Suppressor macrophage treated with lipopolysaccharide for 1 hour (primary cell): ENCODE data around the gene LAMA5.

Source experiments
- DNase-seq, 3 donors: peaks; one replicate each; pipeline ENCODE4 v3.0.0-alpha.2; 2020 to 2022

The LAMA5 gene

DNA sequence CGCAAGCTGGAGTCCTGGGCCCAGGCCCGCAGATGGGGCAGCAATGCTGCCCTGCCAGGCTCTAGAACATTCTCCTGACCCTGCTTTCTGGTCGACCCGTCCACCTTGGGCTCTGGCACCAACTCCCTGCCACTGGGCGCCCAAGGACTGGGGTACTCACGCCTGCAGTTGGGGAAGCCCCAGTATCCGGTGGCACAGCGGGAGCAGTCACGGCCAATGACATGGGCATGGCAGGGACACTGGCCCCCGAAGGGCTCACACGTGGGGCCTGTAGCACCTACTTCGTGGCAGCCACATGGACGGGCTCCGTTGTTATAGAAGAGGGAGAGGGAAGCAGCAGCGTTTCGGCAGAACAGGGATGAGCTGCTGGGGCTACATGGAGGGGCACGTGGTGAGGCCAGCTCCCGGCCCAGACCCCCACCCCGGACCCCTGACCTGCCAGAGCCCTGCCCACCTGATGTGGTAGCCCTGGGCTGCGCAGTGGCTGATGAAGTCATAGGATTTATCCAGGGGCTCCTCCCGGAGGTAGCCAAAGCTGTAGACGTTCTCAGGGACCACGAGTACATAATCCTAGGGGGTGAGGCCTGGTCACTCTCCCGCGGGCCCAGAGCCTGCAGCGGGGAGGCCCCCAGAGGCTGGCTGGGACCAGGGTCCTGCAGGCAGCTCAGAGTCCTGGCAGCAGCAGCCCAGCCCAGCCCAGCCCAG lies 38.3 kb downstream of the LAMA5 start:
- DNase-seq = no peak

DNA sequence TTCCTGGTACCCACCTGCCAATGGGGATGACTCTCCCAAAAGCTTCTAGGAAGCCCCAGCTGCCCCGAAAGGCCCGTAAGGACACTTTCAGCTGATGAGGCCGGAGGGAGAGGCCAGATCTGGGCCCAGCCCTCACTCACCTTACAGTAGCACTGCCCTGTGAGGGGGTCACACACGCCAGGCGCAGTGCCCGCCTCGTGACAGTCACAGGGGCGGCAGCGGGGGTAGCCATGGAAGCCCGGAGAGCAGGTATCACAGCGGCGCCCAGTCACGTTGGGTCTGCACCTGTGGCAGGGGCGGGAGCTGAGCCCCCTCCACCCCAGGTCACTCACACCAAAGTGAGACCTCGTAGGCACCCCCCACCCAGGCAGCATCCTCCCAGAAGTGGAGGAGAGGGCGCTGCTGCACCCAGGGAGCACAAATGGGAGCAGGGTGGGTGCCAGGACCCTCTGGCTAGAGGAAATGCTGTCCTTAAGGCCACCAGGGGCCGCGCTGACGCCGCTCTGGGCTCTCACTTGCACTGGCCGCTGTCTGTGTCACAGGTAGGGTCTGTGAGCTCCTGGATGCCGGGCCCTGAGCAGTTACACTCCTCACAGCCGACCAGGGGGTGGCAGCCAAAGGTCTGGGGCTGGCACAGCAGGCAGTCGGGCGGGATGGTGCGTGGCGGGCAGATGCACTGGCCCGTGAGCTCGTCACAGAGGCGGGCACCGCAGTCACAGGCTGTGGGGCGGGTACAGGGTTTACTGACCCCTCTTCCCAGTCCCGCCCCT lies 39.2 kb downstream of the LAMA5 start:
- no peak for DNase-seq

DNA sequence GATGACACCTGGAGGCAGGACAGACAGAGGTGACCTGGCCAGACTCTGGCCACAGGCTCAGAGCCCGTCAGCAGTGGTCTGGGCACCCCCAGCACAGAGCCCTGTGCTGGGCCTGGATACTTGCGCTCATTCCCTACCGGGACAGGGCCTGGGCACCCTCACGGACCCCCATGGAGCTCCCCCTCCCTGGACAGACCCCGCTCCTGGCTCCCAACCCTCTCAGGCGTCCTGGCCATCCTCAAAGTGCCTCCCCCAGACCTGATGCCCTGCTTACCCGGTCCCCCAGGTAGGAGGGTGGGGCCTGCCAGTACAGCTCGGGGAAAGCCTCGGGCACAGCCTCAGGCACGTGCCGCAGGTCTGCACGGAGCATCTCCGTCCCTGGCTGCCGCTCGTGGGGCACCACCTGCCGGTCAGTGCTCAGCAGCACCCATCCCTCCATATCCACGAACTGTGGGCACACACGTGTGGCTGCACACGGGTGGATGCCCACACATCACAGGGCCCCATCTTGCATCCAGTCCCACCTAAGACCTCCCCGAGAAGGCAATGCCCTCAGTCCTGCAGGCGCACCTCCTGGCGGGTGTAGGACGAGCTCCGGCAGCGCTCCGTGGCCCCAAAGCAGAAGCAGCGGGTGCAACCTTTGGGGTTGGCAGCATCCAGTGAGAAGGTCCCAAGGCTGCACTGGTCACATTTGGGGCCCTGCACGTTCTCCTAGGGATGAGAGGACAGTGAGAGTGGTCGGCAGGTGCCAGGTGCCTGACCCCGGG lies 40.0 kb downstream of the LAMA5 start:
- no peak for DNase-seq

DNA sequence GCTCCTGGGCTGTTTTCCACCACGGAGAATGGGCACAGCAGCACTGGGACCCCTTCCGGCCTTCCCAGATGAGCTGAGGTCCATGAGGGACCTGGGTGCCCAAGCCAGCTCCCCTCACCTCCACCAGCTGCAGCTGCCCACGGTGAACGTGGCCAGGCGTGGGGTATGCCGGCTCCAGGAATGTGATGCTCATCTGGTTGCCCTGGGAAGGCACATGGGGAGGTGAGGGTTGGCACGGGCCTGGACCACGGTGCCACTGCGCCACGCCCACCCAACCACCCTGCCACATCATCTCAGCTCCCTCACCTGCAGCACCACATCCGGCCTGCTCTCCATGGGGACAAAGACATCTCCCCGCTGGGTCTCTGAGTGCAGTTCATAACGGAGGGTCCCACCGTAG lies 40.6 kb downstream of the LAMA5 start:
- no peak for DNase-seq

DNA sequence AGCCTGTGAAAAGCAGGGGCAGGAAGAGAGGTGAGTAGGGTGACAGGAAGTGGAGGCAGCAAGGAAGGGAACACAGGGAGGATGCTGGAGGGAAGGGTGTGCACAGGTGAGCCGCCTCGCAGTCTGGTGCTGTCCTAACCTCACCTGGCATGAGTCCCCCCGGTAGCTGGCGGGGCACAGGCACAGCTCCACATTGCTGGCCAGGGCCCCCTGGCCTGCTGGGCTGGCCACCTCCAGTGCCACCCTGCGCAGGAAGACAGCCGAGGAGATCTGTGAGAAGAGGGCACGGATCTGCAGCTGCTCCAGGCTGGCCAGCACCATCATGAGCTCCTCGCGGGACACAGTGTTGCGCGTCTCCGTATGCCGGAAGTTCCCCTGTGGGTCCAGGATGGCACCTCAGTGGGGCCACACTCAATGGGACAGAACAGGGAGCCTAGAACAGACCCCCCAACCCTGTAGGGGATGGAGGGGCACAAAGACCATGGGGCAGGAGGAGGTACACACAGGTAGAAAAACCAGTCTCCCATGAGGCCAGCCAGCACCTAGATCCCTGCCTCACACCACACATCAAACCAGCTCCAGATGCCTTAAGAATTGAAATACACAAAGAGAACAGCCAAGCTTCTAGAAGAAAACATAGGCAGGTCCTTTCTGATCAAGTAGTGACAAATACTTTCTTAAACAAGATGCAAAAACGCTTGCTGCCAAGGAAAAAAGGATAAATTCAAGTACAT lies 41.8 kb downstream of the LAMA5 start:
- DNase-seq = no peak

DNA sequence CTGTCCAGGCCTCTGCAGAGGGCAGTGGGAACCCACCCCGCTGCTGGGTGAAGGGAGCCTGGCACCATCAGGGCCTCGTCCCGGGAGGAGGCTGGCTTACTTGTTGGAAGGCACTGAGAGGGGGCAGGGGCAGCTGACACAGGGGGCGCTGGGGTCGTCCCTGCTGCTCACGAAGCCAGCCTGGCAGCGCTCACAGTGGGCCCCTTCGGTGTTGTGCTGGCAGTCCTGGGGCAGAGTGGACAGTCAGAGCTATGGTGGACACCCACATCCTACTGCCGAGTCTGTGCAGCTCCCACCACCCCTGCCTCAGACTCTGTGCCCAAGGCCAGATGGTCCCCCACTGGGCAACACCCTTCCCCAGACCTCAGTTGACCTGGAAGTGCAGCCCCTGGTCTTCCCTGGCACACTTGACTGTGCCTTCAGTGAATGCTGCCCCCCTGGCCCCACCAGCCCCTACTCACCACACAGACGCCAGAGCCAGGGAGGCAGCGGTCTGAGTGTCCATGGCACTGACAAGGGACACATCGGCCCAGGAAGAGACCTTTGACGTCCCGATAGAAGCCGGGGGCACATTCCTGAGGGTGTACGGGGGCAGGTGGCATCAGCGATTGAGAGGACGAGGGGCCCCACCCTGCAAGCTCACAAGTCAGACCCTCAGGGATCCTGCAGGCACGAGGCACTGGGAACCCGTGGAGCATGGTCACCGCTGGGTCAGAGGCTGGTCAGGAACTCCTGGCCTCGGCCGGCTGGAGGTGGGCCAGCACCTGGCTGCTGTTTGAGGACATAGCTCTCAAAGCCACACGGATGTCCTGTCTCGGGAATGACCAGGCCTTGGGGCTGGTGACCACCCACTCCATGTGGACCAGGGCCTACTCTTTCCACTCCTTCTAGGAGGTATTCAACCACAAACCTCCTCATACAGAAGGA lies 42.9 kb downstream of the LAMA5 start:
- no peak for DNase-seq

DNA sequence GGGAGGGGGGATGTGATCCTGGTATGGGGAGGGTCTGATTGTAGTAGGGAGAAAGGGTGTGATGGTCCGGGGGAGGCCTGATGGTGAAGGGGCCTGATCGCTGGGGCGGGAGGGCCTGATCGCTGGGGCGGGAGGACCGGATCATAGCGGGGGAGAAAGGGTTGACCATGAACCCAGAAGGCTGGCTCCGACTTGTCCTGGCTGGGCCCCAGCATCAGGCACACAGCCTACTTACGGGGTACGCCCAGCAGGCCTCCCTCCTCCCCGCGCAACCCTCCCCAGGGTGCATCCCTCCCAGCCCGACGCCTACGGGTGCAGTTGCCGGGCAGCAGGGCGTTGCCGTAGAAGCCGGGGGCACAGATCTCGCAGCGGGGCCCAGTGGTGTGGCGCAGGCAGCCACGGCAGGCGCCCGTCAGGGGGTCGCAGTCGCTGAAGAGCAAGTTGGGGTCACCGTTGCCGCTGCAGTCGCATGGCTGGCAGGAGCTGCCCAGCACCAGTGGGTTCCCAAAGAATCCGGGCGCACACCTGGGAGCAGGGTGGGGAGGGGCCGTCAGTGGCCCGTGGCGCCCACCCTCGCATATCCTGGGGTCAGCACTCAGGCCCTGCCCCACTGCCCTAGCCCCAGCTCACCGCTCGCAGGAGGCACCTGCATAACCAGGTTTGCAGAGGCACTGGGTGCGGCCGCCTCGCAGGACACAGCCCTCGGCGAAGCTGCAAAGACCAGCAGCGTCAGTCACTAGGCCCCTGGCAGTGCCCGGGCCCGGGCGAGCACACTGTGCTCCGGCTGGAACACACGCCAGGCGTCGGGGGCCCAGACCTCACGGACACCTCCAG lies 43.7 kb downstream of the LAMA5 start:
- DNase-seq = no peak

DNA sequence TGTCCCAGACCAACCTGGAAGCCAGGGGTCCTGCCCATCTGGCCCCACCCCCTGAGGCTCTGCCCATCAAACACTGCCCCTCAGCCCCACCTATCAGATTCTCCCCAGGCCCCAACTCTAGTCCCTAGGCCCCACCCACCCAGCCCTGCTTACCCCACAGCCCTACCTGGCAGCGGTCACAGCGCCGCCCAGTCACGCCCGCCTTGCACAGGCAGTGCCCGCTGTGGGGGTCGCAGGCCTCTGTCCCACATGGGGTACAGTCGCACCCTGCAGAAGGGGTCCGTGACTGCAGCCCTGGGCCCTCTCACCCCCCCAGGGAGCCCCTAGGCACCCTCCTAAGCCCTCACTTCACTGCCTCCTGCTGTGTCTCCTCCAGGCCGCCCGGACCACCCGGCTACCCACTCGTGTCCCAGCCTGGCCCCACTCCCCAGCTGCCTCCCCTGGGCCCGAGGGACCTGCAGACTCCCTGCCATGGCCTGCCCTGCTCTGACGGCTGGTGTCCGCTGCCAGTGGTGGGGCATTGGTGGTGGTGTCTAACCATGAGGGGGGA lies 44.5 kb downstream of the LAMA5 start:
- DNase-seq = no peak

DNA sequence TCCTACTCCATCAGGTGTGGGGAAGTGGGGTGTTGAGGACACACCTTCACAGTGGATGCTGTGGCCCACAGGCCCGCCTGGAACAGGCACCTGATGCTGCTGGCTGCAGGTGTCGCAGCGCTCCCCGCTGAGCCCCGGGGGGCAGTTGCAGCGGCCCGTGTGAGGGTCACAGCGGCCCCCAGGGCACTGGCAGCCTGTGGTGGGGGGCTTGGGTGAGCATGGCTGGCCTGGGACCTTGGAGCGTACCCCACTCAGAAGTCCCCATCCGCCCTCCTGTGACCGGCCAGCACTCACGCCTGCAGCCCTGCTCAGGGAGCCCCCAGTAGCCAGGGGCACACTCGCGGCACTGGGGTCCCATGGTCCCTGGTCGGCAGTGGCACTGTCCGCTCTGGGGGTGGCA lies 45.1 kb downstream of the LAMA5 start:
- no peak for DNase-seq

DNA sequence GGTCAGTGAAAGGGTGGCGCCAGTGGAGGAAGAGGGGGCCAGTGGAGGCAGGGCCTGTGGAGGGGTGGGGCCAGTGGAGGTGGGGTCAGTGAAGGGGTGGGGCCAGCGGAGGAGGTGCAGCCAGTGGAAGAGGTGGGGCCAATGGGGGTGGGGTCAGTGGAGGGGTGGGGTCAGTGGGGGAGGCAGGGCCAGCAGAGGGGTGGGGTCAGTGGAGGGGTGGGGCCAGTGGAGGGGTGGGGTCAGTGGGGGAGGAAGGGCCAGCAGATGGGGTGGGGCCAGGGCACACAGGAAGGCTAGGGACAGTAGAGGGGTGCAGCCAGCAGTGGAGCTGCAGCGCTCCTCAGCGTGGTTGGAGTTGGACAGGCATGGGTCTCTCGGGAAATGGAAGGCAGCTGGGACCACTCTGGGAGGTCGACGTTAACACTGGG lies 45.6 kb downstream of the LAMA5 start:
- peak in 2 of 3 donors; percentile 15 to 52 for DNase-seq

DNA sequence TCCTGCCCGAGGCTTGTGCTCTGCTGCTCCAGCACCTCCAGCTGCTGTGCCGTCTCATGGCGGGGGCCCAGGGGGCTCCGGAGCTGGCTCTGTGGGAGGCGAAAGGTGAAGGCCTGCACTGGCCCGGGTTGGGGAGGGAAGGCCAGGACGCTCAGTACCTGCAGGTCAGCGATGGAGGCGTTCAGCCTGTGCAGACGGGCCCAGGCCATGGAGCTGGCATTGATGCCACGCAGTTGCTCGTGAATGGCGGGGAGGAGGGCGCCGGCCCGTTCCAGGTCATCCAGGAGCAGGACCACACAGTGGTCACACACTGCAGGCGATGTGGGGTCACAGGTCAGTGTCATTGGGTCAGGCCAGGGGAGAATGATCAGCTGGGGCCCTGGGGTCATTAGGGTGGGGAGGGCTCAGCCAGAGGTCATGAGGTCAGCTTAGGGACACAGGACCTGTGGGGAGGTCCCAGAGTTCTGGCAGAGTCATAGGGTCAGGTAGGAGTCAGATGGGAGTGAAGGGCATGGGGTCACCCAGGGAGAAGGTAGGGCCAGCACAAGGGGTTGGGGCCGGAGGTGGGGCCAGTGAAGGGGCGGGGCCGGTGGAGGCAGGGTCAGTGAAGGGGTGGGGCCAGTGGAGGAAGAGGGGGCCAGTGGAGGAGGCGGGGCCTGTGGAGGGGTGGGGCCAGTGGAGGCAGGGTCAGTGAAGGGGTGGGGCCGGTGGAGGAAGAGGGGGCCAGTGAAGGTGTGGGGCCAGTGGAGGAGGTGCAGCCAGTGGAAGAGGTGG lies 46.3 kb downstream of the LAMA5 start:
- DNase-seq = peak in 2 of 3 donors; percentile 7 to 44

DNA sequence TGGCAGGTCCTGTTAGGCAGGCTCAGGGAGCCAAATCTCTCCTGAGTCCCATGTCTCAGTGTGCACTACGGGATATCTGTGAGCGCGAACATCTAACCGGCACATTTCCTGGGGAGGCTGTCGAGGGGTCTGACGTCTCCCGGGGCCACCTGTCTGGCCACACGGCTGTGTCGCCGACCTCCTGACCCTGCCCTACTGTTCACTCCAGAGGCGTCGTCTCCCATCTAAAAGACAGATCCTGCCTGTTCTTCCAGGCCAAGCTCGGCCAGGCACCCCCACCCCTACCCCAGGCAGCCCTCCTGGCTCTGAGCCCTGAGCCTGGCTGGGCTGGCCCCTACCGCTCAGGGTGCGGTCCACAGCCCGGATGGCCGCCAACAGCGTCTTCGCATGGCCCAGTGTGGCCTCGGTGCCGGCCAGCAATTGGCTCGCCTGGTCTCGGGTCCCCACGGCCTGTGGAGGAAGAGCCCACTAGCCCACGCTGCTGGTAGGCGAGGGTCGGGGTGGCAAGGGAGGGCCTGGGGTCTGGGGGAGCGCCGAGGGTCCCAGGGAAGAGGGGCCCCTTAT lies 47.7 kb downstream of the LAMA5 start:
- no peak for DNase-seq

DNA sequence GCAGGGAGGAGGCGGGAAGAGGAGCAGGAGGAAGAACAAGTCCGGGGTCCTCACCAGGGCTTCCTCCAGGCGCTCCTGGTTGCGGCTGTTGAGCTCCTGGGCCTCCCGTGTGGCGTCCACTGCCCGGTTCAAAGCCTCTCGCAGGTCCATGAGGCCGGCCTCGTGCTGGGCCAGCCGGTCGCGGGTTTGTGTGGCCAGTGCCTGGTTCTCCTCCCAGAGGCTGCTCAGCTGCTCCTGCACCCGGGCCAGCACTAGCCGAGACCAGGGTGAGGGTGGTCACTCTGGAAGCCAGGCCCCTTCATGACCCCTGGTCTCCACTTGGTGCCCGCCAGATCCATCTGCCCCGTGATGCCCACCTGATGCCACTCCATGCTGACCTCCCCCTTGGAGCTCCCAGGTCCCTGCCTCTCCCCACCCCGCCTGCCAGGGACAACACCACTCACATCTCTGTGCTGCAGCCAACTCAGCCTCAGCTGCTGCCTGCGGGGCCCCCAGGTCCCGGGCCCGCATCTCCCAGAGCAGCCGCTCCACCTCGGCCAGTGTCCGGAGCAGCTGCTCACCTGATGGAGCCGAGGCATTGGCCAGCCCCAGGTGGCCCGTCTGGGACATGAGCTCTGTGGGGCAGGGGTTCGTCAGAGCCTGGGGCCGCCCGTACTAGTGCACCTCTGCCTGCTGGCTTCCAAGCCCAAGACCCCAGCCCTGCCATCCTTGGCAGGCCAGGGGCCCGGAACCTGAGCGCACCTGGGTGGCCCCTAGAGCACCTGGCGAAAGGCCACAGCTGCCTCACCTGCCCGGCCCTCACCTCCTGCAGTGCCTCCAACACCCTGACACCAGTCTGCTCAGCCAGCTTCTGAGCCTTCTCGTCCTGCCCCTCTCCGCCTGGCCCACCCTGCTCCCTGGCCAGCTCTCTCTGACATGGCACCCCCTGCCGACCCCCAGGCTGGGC lies 48.4 kb downstream of the LAMA5 start:
- DNase-seq = peak in 1 of 3 donors; percentile 8

DNA sequence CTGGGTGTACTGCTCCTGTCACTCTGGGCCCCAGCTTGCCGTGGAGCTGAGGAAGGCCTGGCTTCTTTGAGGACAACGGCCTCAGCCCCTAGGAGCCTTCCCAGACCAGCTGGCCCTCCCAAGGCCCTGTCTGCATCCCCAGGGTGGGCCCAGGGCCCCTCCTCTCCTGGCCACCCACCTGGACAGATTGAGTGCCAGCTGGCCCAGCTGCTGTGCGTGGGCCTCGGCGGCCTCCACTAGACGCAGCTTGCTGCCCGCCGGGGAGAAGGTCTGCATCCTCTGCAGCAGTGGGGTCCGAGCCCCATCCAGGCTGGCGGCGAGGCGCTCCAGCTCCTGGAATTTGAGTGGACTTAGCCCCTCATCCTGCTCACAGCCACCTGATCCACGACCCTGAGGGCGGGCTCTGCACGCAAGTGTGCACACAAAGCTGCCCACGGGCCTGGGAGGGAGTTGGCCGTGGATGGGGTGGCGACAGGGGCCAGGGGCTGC lies 49.9 kb downstream of the LAMA5 start:
- no peak for DNase-seq

DNA sequence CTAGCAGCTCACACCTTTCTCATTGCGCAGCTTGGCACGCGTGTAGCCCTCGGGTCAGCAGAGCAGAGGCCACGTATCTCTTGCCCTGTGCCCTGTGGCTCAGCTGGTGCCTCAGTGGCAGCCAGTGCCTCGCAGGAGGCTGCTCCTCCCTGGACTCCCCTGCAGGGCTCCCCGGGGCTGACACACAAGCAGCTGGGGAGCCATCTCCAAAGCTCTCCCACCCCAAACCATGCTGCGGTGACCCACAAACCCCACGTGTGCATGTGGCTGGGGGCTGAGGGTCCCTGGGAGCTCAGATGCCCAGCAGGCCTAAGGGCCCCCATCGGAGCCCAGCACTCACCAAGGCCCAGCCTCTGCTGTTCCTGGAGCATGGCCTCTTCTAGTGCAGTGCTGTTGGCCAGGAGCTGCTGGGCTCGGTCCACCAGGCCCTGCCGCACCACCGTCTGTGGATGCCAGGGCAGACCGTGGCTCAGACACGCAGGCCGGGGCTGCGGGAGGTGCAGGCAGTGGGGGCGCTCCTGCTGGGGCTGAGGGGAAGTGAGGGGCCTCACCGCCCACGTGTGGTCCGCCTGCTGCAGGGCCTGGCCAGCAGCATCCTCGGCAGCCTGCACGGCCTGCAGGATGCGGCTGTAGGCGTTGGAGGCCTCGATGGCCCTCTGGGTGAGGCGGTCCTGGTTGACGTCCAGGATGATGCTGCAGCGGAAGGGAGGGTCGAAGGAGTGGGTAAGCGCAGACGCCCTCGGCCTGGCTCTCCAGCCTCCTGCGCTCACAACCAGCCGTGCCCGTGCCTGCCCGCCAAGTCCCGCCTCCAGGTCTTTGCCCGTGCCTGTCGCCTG lies 50.6 kb downstream of the LAMA5 start:
- DNase-seq = no peak

DNA sequence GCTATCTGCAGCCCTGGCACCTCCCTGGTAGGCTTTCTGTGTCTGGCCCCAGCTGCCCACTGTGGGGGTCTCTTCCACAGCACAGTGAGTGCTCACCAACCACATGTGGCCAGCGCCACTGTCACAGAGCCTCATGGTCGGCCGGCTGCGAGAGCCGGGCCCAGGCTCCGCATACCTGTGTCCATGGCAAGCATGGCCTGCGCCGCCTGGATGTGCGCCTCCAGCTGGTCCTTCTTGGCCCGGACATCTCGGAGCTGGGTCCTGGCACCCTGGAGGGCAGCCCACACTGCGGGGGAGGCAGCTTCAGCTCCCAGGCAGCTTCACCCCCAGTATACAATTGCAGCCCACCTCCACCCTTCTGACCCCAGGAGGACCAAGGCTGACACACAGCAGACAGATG lies 51.3 kb downstream of the LAMA5 start:
- no peak for DNase-seq

DNA sequence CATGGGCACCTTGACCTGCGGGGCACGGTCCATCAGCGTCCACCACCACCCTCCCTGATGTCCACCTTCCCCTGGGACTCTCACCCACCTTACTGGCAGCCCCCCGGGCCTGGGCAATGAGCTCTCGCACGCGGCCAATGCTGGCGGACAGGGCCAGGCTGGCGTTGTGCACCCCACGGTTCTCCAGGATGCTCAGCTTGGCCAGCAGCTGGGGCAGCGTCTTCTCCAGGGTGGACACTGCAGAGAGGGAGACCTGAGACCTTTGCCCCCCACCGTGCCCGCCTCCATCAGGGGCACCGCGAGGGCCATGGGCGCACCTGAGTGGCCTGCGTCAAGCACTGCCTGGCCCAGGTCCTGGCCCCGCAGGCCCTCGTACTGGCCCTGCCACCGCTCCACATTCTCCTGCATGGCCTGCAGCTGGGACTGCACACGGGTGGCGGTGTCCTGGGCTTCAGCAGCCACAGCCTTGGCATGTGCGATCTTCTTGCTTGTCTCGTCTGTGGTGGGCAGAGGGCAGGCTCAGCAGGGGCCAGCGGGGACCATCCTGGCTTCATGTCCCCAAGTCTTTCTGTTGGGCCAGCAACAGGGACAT lies 52.3 kb downstream of the LAMA5 start:
- DNase-seq = no peak
